Sigmoid colon (tissue), 7 donors: ENCODE data around the gene NDRG2. TPM values are rescaled to one million over a fixed set of nuclear protein-coding genes. Genes with fewer than 3 reads are reported as not detected.
"Not testable (repeated sequence)": the region's sequence is repeated elsewhere in the genome, so short reads cannot be mapped to it uniquely, and the experiment has no call there.

Source experiments
- DNase-seq: peaks from one replicate; pipeline ENCODE4 v3.0.0-alpha.2; 2019
- H3K27ac ChIP-seq, 4 donors: fragments of 200-600 bp; sonication (generic); one replicate each; pipeline ENCODE4 v1.5.1; 2016 to 2019; ENCODE audit warnings: mild to moderate bottlenecking in 1 of 4
- H3K27me3 ChIP-seq, 3 donors: fragments of 200-600 bp; sonication (generic); one replicate each; pipeline ENCODE4 v1.5.1; 2019; ENCODE audit warnings: mild to moderate bottlenecking in 1 of 3
- H3K36me3 ChIP-seq, 4 donors: fragments of 200-600 bp; sonication (generic); one replicate each; pipeline ENCODE4 v1.5.1; 2016 to 2019
- H3K4me1 ChIP-seq, 4 donors: fragments of 200-600 bp; sonication (generic); one replicate each; pipeline ENCODE4 v1.5.1; 2017 to 2019
- H3K4me3 ChIP-seq, 4 donors: fragments of 200-600 bp; sonication (generic); one replicate each; pipeline ENCODE4 v1.5.1; 2017 to 2019; ENCODE audit warnings: mild to moderate bottlenecking in 2 of 4, moderate library complexity in 1 of 4
- H3K9me3 ChIP-seq, 4 donors: fragments of 200-600 bp in 3 of 4; sonication (generic) in 3 of 4; one replicate each; pipeline versions ENCODE4 v1.5.1 to v1.6.1; 2013 to 2019
- EP300 ChIP-seq, 4 donors: sonication (generic); formaldehyde crosslinking; IDR thresholded peaks; one replicate each; pipeline ENCODE4 v1.6.1; 2017; ENCODE audit warnings: antibody characterized with exemption in 4 of 4
- POLR2A ChIP-seq, 2 donors: fragments of 450-650 bp; IDR thresholded peaks; one replicate each; pipeline ENCODE4 v1.6.1; 2016; ENCODE audit warnings: antibody characterized with exemption in 2 of 2, mild to moderate bottlenecking in 2 of 2, moderate library complexity in 2 of 2
- POLR2AphosphoS5 ChIP-seq, 4 donors: sonication (generic); formaldehyde crosslinking; IDR thresholded peaks; one replicate each; pipeline ENCODE4 v1.6.1; 2017; ENCODE audit warnings: antibody characterized with exemption in 4 of 4
- WGBS, 2 donors: extraction: QIAGEN DNeasy Blood & Tissue Kit; methylation state at CpG; one replicate each; pipeline ENCODE4 v1.1.7; 2013; 5-methylcytosine and 5-hydroxymethylcytosine counted together
- intact Hi-C: fragments of 100-400 bp; cut with DNase I; formaldehyde crosslinking; loops from one replicate; pipeline ENCODE4 v1.15.1; 2023
- polyA plus RNA-seq, 3 donors: library from polyadenylated mRNA; stranded (reverse); fragments of 200-250 nt; gene quantifications; one replicate each; pipeline ENCODE4 v1.2.3, GENCODE V29; 2013
- total RNA-seq, 4 donors: library from RNA; depleted of rRNA; stranded (reverse); fragments of >200 nt; gene quantifications; one replicate each; pipeline ENCODE4 v1.1.0, GENCODE V29; 2016
- TF ChIP-seq, protein P1 (sequence below), 4 experiments: fragments of 450-650 bp in 3 of 4; fragments of 200-600 bp in 1 of 4; IDR thresholded peaks; one replicate each; pipeline ENCODE4 v1.5.1; 2016 to 2019; ENCODE audit warnings: antibody characterized with exemption in 4 of 4, mild to moderate bottlenecking in 3 of 4, moderate library complexity in 2 of 4
- donor health status: healthy with polysubstance abuse.
- donor health status: Bipolar disorder and iron deficiency.
- donor health status: healthy.

NDRG2 gene
- total and polyA plus RNA-seq, 7 donors: 114 to 276 (median 199) TPM

DNA sequence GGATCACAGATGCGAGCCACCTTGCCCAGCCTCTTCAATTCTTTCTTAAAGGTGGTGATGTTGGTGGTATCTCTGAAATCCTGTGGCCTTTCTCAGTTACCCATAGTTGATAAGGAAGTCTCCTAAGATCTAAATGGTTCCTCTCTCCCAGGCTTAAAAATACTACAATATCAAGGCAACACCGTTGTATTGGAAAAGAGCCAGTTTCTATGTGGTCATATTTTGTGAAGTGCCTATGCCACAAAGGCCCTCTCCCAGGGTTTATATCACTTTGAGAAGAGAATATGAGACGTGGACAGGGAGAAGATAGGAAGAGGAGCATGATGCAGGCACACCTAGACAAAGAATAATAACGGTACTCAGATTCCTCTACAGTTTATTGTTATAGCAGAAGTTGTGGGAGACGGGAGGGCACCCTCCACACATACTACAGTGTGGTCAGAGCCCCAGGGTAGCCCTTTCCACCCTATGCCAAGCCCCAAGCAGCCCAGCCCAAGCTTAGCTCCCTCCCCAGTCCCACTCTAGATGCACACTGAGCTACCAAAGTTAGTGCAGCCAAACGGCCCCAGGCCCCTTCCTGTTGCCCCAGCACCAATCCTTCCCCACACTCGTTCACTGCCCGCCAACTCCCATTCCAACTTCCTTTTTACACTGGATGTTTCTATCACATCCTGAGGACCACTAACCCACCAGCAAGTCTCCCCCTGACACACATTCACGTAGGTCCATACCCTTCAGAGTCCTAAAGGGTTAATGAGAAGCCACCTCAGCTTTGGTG is 8.3 kb downstream of the NDRG2 start:
- no peak for DNase-seq
- Histone ChIP-seq H3K27ac (peak overlapping the region in 1 of 4 donors; percentile 37), H3K4me1 (peaks cover 0 to 16% (median 2%) of the 10 kb centered on the region in 4 donors), H3K9me3 (no peaks in the 10 kb centered on the region), H3K4me3 (no peak overlapping the region), H3K27me3 (no peaks in the 10 kb centered on the region), H3K36me3 (peaks cover 14 to 52% (median 32%) of the 10 kb centered on the region in 4 donors)
- 69 to 70% methylated on average over 9 of the region's 9 CpGs for WGBS, 2 donors
- TF ChIP-seq POLR2AphosphoS5 (IDR thresholded peaks at IDR 0.05) (no peak), EP300 (IDR thresholded peaks at IDR 0.05) (no peak), POLR2A (IDR thresholded peaks at IDR 0.05) (no peak)
- TF ChIP-seq, protein P1, sequence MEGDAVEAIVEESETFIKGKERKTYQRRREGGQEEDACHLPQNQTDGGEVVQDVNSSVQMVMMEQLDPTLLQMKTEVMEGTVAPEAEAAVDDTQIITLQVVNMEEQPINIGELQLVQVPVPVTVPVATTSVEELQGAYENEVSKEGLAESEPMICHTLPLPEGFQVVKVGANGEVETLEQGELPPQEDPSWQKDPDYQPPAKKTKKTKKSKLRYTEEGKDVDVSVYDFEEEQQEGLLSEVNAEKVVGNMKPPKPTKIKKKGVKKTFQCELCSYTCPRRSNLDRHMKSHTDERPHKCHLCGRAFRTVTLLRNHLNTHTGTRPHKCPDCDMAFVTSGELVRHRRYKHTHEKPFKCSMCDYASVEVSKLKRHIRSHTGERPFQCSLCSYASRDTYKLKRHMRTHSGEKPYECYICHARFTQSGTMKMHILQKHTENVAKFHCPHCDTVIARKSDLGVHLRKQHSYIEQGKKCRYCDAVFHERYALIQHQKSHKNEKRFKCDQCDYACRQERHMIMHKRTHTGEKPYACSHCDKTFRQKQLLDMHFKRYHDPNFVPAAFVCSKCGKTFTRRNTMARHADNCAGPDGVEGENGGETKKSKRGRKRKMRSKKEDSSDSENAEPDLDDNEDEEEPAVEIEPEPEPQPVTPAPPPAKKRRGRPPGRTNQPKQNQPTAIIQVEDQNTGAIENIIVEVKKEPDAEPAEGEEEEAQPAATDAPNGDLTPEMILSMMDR (IDR thresholded peaks at IDR 0.05): no peak
- intact Hi-C loops: no loop called here

DNA sequence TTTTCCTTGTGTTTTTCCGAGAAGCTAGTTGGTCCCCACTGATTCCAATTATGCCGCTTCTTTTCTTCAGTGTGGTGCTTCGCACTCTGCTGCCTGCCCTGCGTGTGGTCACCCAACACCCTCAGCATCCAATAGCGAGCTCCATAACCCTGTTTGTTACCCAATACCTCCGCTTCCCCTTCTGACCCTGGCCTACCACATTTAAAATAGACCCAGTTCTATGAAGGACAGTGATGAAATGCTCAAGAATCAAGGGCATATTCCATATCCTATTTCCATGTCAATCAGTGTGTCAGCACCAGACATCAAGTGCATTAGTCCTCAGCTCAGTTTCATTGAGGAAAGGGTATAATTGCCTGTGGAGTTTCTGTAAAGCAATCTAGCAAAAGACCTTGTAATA is 9.5 kb downstream of the NDRG2 start:
- Histone ChIP-seq H3K27ac (peak overlapping the region in 1 of 4 donors; percentile 12), H3K27me3 (no peaks in the 10 kb centered on the region), H3K36me3 (peaks cover 3 to 39% (median 25%) of the 10 kb centered on the region in 4 donors), H3K9me3 (no peaks in the 10 kb centered on the region), H3K4me3 (no peak overlapping the region), H3K4me1 (peaks cover 0 to 14% (median 2%) of the 10 kb centered on the region in 4 donors)
- DNase-seq: no peak
- 83 to 84% methylated on average over 6 of the region's 6 CpGs for WGBS, 2 donors
- TF ChIP-seq EP300 (IDR thresholded peaks at IDR 0.05): no peak
- TF ChIP-seq, protein P1 (IDR thresholded peaks at IDR 0.05): no peak
- no peak for TF ChIP-seq POLR2A (IDR thresholded peaks at IDR 0.05)
- no peak for TF ChIP-seq POLR2AphosphoS5 (IDR thresholded peaks at IDR 0.05)
- intact Hi-C loops: loop anchor here (2.0 kb wide), 1 partner anchor 77 kb away; no protein-coding TSS in a partner anchor

DNA sequence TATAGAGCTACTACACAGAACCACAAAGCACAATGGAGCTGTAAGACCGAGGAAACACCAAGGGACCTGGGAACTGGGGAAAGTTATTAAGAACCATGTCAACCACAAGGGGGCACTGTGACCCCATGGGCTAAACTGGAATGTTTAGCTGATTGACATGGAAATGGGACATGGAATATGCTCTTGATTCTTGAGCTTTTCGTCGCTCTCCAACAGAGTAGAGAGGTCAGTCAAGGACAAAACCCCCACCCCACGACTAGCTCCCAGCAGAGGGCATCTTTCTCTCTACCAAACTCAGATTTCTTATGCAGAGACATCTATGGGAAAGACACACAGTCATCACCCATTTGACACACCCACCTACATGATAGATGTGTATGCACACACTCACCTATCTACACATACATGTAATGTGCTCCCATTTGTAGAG is 10.1 kb downstream of the NDRG2 start:
- 1% methylated on average over 4 of the region's 4 CpGs for WGBS, 2 donors
- TF ChIP-seq POLR2A (IDR thresholded peaks at IDR 0.05) (no peak), POLR2AphosphoS5 (IDR thresholded peaks at IDR 0.05) (peak; percentile 8 to 70 (median 46))
- TF ChIP-seq, protein P1 (IDR thresholded peaks at IDR 0.05): peak; percentile 93 to 96 (median 94)
- no peaks in the 10 kb centered on the region for H3K9me3 ChIP-seq
- H3K27me3 ChIP-seq: no peaks in the 10 kb centered on the region
- intact Hi-C loops: loop anchor here (1.0 to 5.0 kb wide), 3 partner anchors 26 to 93 kb away; no protein-coding TSS in a partner anchor
- no peak overlapping the region for H3K4me3 ChIP-seq
- peaks cover 3 to 34% (median 21%) of the 10 kb centered on the region in 4 donors for H3K36me3 ChIP-seq
- H3K27ac ChIP-seq: peak overlapping the region in 1 of 4 donors; percentile 12
- peaks cover 0 to 14% (median 3%) of the 10 kb centered on the region in 4 donors for H3K4me1 ChIP-seq
- DNase-seq: peak; percentile 93

DNA sequence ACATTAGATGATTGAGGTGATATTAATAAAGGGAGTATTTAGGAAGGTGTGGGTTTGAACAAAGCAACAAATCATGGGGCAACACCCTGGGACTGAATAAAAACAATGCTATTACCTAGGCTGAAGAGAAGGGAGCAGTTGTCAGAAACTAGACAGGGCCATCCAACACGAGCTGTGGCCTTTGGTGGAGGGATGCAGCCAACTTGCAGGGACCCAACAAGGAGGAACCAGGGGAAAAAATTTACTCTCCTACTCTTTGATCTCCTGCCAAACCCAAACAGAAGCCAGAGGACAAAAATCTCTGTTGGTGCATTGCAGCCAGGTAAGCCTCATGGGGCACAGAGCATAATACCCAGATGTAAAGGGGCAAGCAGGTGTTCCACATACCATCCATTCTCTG is 13.7 kb downstream of the NDRG2 start:
- no peak for TF ChIP-seq POLR2A (IDR thresholded peaks at IDR 0.05)
- no peak for TF ChIP-seq EP300 (IDR thresholded peaks at IDR 0.05)
- 42 to 68% methylated on average over 1 of the region's 1 CpG for WGBS, 2 donors
- Histone ChIP-seq H3K27ac (no peak overlapping the region), H3K4me3 (no peak overlapping the region), H3K36me3 (no peaks in the 10 kb centered on the region), H3K9me3 (no peaks in the 10 kb centered on the region), H3K27me3 (no peaks in the 10 kb centered on the region), H3K4me1 (peaks cover 0 to 14% (median 5%) of the 10 kb centered on the region in 4 donors)
- DNase-seq: no peak
- intact Hi-C loops: loop anchor here (5.0 kb wide), 1 partner anchor 96 kb away; no protein-coding TSS in a partner anchor

DNA sequence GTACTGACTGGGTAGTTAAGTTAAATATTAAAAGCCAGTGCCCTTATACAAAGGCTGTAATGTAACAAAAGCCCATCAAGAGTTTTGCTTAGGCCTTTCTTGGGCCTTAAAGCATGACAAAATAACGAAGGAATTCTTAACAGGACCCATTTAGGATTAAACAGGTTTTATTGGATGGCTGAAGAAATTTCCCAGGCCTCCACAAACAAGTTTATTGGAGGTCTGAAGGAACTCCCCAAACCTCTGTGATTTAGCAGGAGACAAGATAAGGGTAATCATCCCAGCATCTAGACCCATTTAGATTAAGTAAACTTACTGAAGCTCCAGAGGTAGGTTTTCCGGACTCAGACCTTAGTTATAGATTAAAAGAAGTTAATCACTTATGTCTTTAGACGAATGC is 15.1 kb downstream of the NDRG2 start:
- not testable (repeated sequence) for H3K36me3 ChIP-seq, H3K4me3 ChIP-seq, H3K9me3 ChIP-seq, H3K27me3 ChIP-seq, H3K4me1 ChIP-seq, DNase-seq
- intact Hi-C loops: loop anchor here (5.0 kb wide), 1 partner anchor 98 kb away; no protein-coding TSS in a partner anchor
- 21 to 65% methylated on average over 3 of the region's 3 CpGs for WGBS, 2 donors
- H3K27ac ChIP-seq: peak overlapping the region in 3 of 4 donors; percentile 27 to 50 (median 34)
